PC-3 (cell line): Measurements from ENCODE around the gene ZNF384. TPM values are rescaled to one million over a fixed set of nuclear protein-coding genes. Genes with fewer than 3 reads are reported as not detected.

Experiments
- ATAC-seq: fragments of 200-7000 bp; cut with Tn5 transposase; 2 replicates; pipeline ENCODE4 v1.9.1; 2020; ENCODE audit warnings: mild to moderate bottlenecking, moderate library complexity
- BruUV-seq: library from RNA; stranded (reverse); fragments of 400-500 nt; replicated peaks from 2 replicates; lab custom pipeline; 2021; lab: Mats Ljungman, UMichigan
- CTCF ChIA-PET: fragments of 300-600 bp; sonication (Branson Sonifier 250); formaldehyde crosslinking; loops from one replicate; lab custom pipeline; 2022; ENCODE audit warnings: antibody characterized with exemption; lab: Charles Lee
- POLR2A ChIA-PET: fragments of 300-600 bp; sonication (Branson Sonifier 250); formaldehyde crosslinking; loops from one replicate; lab custom pipeline; 2022; ENCODE audit warnings: antibody characterized with exemption; ENCODE audit not compliant: unreplicated experiment; lab: Charles Lee
- DNase-seq: peaks from one replicate; pipeline ENCODE4 v3.0.0-alpha.2; 2015
- H2AFZ ChIP-seq: fragments of 300-600 bp; sonication (generic); 2 replicates; pipeline ENCODE4 v1.6.0; 2016; ENCODE audit warnings: antibody characterized with exemption, low read length
- H3F3A ChIP-seq: fragments of 300-600 bp; sonication (generic); one replicate; pipeline ENCODE4 v1.6.0; 2017; ENCODE audit warnings: antibody characterized with exemption, low read length, control low read depth, mild to moderate bottlenecking; ENCODE audit not compliant: unreplicated experiment
- H3K27ac ChIP-seq: fragments of 300-600 bp; sonication (generic); 2 replicates; pipeline ENCODE4 v1.5.1; 2016; ENCODE audit warnings: mild to moderate bottlenecking, low read length
- H3K27me3 ChIP-seq: fragments of 300-600 bp; sonication (generic); 2 replicates; pipeline ENCODE4 v1.6.1; 2016; ENCODE audit warnings: low read length, mixed read lengths
- H3K36me3 ChIP-seq: fragments of 300-600 bp; sonication (generic); 2 replicates; pipeline ENCODE4 v1.6.1; 2016; ENCODE audit warnings: low read depth, mixed run types, low read length, mixed read lengths
- H3K4me1 ChIP-seq: fragments of 300-600 bp; sonication (generic); 2 replicates; pipeline ENCODE4 v1.5.1; 2016; ENCODE audit warnings: low read length; ENCODE audit not compliant: insufficient read depth
- H3K4me2 ChIP-seq: fragments of 300-600 bp; sonication (generic); 2 replicates; pipeline ENCODE4 v1.6.0; 2016; ENCODE audit warnings: low read length
- H3K4me3 ChIP-seq: fragments of 300-600 bp; sonication (generic); 2 replicates; pipeline ENCODE4 v1.5.1; 2016; ENCODE audit warnings: mild to moderate bottlenecking, low read length, mixed read lengths
- H3K79me2 ChIP-seq: fragments of 300-600 bp; sonication (generic); 2 replicates; pipeline ENCODE4 v1.6.1; 2017; ENCODE audit warnings: low read length, mixed read lengths
- H3K9ac ChIP-seq: fragments of 300-600 bp; sonication (generic); 2 replicates; pipeline ENCODE4 v1.6.0; 2016; ENCODE audit warnings: mild to moderate bottlenecking, low read length
- H3K9me2 ChIP-seq: fragments of 300-600 bp; sonication (generic); replicated peaks from 2 replicates; pipeline ENCODE4 v1.6.1; 2016; ENCODE audit warnings: mixed run types, low read length, mixed read lengths
- H3K9me3 ChIP-seq: fragments of 300-600 bp; sonication (generic); 2 replicates; pipeline ENCODE4 v1.6.1; 2016; ENCODE audit warnings: low read length, mixed read lengths
- H4K20me1 ChIP-seq: fragments of 300-600 bp; sonication (generic); 2 replicates; pipeline ENCODE4 v1.6.1; 2016; ENCODE audit warnings: low read length, mixed read lengths
- CTCF ChIP-seq: fragments of 300-600 bp; sonication (generic); conservative IDR thresholded peaks from 2 replicates; pipeline ENCODE4 v1.5.1; 2017; ENCODE audit warnings: antibody characterized with exemption, low read depth, mild to moderate bottlenecking, low read length
- EZH2 ChIP-seq: fragments of 300-600 bp; sonication (generic); IDR thresholded peaks from one replicate; pipeline ENCODE4 v1.6.1; 2017; ENCODE audit warnings: antibody characterized with exemption, mild to moderate bottlenecking, low read length; ENCODE audit not compliant: unreplicated experiment
- EZH2phosphoT487 ChIP-seq: fragments of 300-600 bp; sonication (generic); IDR thresholded peaks from 2 replicates; pipeline ENCODE4 v1.6.1; 2018; ENCODE audit warnings: mild to moderate bottlenecking, antibody characterized with exemption, low read length, borderline replicate concordance
- intact Hi-C: fragments of 100-400 bp; cut with micrococcal nuclease; formaldehyde crosslinking; loops from 2 replicates; pipeline ENCODE4 v1.9.0; 2023
- total RNA-seq: library from RNA; depleted of rRNA; stranded (reverse); fragments of >200 nt; gene quantifications from 2 replicates; pipeline ENCODE4 v1.2.3, GENCODE V29; 2014

The ZNF384 gene
- total RNA-seq, 1 experiment from 2014 or later: 22.3 TPM

DNA sequence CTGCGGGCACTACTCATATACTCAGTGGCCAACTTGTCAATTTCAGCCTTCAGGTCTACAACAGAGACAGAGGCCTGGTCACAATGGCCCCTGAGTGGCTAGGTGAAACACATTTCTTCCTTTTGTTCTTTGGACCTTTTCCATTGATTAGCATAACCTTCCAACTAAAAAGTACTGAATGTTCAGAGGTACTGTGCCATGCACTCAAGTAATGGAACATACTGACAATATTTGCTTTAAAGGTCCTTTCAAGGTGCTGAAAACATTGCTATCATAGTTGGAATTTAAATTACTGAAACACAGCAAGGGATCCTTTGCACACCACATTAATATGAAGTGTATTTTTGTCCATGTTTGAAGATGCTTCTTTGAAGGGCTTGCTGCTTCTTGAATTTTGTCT lies 35.8 kb downstream of the ZNF384 start:
- intact Hi-C loops: no loop called here
- Histone ChIP-seq H3K4me2 (no peak overlapping the region), H3K36me3 (no peaks in the 10 kb centered on the region), H3K9me2 (no peaks in the 10 kb centered on the region), H3F3A (no peaks in the 10 kb centered on the region), H4K20me1 (no peaks in the 10 kb centered on the region), H3K27ac (no peak overlapping the region), H3K27me3 (no peaks in the 10 kb centered on the region), H3K9me3 (no peaks in the 10 kb centered on the region), H3K9ac (no peak overlapping the region), H3K4me1 (no peaks in the 10 kb centered on the region), H2AFZ (no peak overlapping the region), H3K4me3 (no peak overlapping the region), H3K79me2 (no peaks in the 10 kb centered on the region)
- no peak for ATAC-seq
- no peak for DNase-seq
- ChIA-PET CTCF (no interaction called here), POLR2A (no interaction called here)
- BruUV-seq: no TSS peak
- TF ChIP-seq CTCF (no peak), EZH2phosphoT487 (no peak)

- no peak overlapping the region for H3K4me3 ChIP-seq
- no peaks in the 10 kb centered on the region for H3K79me2 ChIP-seq
- ATAC-seq: no peak
- no peaks in the 10 kb centered on the region for H3K9me3 ChIP-seq
- H3K36me3 ChIP-seq: no peaks in the 10 kb centered on the region
- H3F3A ChIP-seq: no peaks in the 10 kb centered on the region
- DNase-seq: no peak
- CTCF ChIA-PET: no interaction called here
- no peaks in the 10 kb centered on the region for H4K20me1 ChIP-seq
- H3K27ac ChIP-seq: no peak overlapping the region
- H3K27me3 ChIP-seq: no peaks in the 10 kb centered on the region
- no peak overlapping the region for H2AFZ ChIP-seq
- H3K4me1 ChIP-seq: no peaks in the 10 kb centered on the region
- intact Hi-C loops: no loop called here
- no peak overlapping the region for H3K4me2 ChIP-seq
- TF ChIP-seq CTCF (no peak), EZH2phosphoT487 (no peak), EZH2 (no peak)
- H3K9ac ChIP-seq: no peak overlapping the region
- H3K9me2 ChIP-seq: no peaks in the 10 kb centered on the region
- POLR2A ChIA-PET: no interaction called here
- BruUV-seq: no TSS peak
These were observed 36.8 kb downstream of the ZNF384 start for GRCh38 chr12:6652391-6652790.

GRCh38 chr12:6650832-6651231 lies 38.3 kb downstream of the ZNF384 start:
- Histone ChIP-seq H3K4me2 (no peak overlapping the region), H3K79me2 (no peaks in the 10 kb centered on the region), H3K4me3 (no peak overlapping the region), H3K27ac (no peak overlapping the region), H4K20me1 (no peaks in the 10 kb centered on the region), H3K27me3 (no peaks in the 10 kb centered on the region), H3K9me3 (no peaks in the 10 kb centered on the region), H3F3A (no peaks in the 10 kb centered on the region), H2AFZ (no peak overlapping the region), H3K4me1 (no peaks in the 10 kb centered on the region), H3K36me3 (no peaks in the 10 kb centered on the region), H3K9me2 (no peaks in the 10 kb centered on the region), H3K9ac (no peak overlapping the region)
- no TSS peak for BruUV-seq
- no peak for DNase-seq
- POLR2A ChIA-PET: no interaction called here
- intact Hi-C loops: no loop called here
- no peak for ATAC-seq
- TF ChIP-seq CTCF (no peak), EZH2 (no peak), EZH2phosphoT487 (no peak)
- CTCF ChIA-PET: no interaction called here
